AG04450 (cell line): ENCODE measurements around the gene UBR3. TPM values are rescaled to one million over a fixed set of nuclear protein-coding genes. Genes with fewer than 3 reads are reported as not detected.
A peak's percentile ranks its signal among the peaks of the same experiment; 100 is the strongest.

Source experiments
- CTCF ChIA-PET: fragments of 300-600, 350-600 bp; formaldehyde crosslinking; extraction: SDS; loops from one replicate; lab custom pipeline; 2022; ENCODE audit warnings: antibody characterized with exemption, inconsistent platforms; lab: Charles Lee
- POLR2A ChIA-PET: fragments of 350-600 bp; formaldehyde crosslinking; extraction: SDS; loops from one replicate; lab custom pipeline; 2021; ENCODE audit warnings: antibody characterized with exemption, inconsistent platforms; lab: Yijun Ruan, JAX
- DNase-seq: peaks from one replicate; pipeline ENCODE4 v3.0.0-alpha.2; 2011; ENCODE audit warnings: low read depth, low spot score
- H3K27ac ChIP-seq: one replicate; pipeline ENCODE4 v1.5.1; 2012; ENCODE audit warnings: low read depth, low read length, control low read depth
- H3K27me3 ChIP-seq: one replicate; pipeline ENCODE4 v1.6.0; 2012; ENCODE audit warnings: low read length; ENCODE audit not compliant: control insufficient read depth, insufficient read depth
- H3K4me3 ChIP-seq: 2 replicates; pipeline ENCODE4 v1.5.1; 2011; ENCODE audit warnings: mild to moderate bottlenecking, low read depth, low read length, control low read depth
- H3K9me3 ChIP-seq: 2 replicates; pipeline ENCODE4 v1.5.1; 2012; ENCODE audit warnings: low read length; ENCODE audit not compliant: control insufficient read depth, insufficient read depth
- CTCF ChIP-seq: IDR thresholded peaks from 2 replicates; pipeline ENCODE4 v1.5.1; 2011; ENCODE audit warnings: low read depth, low read length, control low read depth, inconsistent platforms
- polyA plus RNA-seq: library from polyadenylated mRNA; depleted of rRNA; stranded (reverse); fragments of >200 nt; gene quantifications from 2 replicates; pipeline ENCODE4 v1.2.3, GENCODE V29; 2011

The UBR3 gene
- polyA plus RNA-seq, 1 experiment: 20.3 TPM

- ChIA-PET POLR2A (no interaction called here), CTCF (no interaction called here)
- no peaks in the 10 kb centered on the region for H3K9me3 ChIP-seq
- no peak overlapping the region for H3K27ac ChIP-seq
- DNase-seq: no peak
- no peak overlapping the region for H3K4me3 ChIP-seq
- no peak for TF ChIP-seq CTCF
- H3K27me3 ChIP-seq: no peaks in the 10 kb centered on the region
These were observed 192.0 kb downstream of the UBR3 start for GRCh38 chr2:170019060-170019805.

GRCh38 chr2:170020777-170021176, 193.5 kb downstream of the UBR3 start:
- no peak for DNase-seq
- no peak overlapping the region for H3K27ac ChIP-seq
- H3K27me3 ChIP-seq: no peaks in the 10 kb centered on the region
- POLR2A ChIA-PET: no interaction called here
- CTCF ChIA-PET: no interaction called here
- no peak overlapping the region for H3K4me3 ChIP-seq
- no peaks in the 10 kb centered on the region for H3K9me3 ChIP-seq
- no peak for TF ChIP-seq CTCF

GRCh38 chr2:170022692-170023091, 195.4 kb downstream of the UBR3 start:
- ChIA-PET CTCF (no interaction called here), POLR2A (no interaction called here)
- peak; percentile 34 for DNase-seq
- H3K27me3 ChIP-seq: no peaks in the 10 kb centered on the region
- no peak overlapping the region for H3K27ac ChIP-seq
- H3K4me3 ChIP-seq: no peak overlapping the region
- H3K9me3 ChIP-seq: no peaks in the 10 kb centered on the region
- no peak for TF ChIP-seq CTCF

GRCh38 chr2:170024721-170025120, 197.5 kb downstream of the UBR3 start:
- POLR2A ChIA-PET: no interaction called here

More at GRCh38 chr2:170024721-170025120, 197.5 kb downstream of the UBR3 start:
- no peaks in the 10 kb centered on the region for H3K27me3 ChIP-seq
- no peak overlapping the region for H3K4me3 ChIP-seq
- CTCF ChIA-PET: no interaction called here
- no peaks in the 10 kb centered on the region for H3K9me3 ChIP-seq
- no peak for DNase-seq
- no peak overlapping the region for H3K27ac ChIP-seq
- no peak for TF ChIP-seq CTCF
